GM19238 (cell line): ENCODE data around the gene MDM4.

Experiments
- DNase-seq: peaks from one replicate; pipeline ENCODE4 v3.0.0; 2011; ENCODE audit warnings: low spot score; ENCODE audit not compliant: insufficient read length

MDM4 gene

DNA sequence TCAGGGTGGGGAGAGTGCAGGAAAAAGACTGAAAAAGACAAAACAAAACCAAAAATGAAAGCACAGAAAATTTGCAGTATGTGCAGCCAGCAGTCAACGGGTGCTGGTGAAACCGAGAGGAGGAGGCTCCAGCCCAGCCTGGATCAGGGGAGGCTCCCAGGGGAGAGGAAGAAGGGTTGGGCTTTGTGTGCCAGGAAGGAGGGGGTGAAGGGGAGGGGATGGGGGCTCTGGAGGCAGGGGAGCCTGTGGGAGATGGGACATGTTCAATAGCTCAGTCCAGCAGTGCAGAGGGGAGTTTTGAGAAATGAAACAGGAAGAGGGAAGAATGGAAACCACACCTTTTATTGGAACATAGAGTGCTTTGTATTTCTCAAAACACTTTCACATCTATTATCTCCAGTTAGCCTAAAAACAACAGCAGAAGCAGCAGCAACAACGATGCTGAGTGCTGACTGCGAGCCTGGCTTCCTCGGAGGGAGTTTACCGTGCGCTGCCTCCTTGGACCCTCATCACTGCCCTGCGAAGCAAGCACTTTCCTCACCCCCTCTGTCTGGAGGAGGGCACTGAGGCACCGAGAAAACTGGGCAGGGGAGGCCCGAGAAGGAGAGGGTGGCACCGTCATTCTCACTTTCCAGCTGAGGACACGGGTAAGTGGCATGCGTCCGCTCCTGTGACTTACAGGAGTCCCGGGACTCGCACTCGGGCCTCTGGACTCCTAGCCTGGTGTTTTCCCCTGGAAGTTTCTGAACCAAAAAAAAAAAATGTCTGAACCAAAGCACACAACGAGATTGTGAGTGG, 62.9 kb downstream of the MDM4 start:
- DNase-seq, result peak; percentile 83

DNA sequence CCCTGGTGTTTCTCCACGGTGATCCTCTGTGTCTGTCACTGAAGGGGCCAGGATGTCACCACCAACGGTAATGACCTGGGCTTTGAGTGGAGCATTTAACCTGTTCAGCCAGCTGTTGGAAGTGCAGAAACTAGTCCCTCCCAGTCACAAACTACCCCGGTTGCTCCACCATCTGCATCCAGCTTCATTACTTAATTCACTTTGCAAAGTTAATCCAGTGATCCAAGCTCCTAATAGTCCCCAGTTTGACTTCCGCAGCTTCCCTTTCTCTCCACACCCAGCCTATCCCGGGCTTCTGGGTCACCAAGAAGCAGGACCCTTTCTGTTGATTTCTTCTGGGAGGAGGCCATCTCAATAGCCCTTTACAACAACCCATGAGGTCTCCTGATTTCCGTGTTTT, 63.5 kb downstream of the MDM4 start:
- DNase-seq, result no peak

DNA sequence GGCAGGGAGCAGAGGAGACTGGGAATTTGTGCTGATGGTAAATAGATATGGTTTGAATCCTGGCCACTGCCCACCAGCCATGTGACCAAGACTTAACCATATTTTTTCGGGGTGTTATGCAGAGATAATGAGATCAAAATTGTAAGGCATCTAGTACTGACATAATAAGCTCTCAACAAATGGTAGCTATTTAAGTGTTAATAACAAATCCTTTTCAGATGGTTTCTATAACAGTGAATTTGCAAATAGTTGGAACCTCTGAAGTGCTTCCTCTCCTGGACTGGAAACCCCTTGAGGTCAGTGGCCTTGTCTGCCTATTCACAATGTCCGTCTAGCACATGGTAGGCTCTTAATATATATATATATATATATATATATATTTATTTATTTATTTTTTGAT, 64.7 kb downstream of the MDM4 start:
- DNase-seq, result no peak

DNA sequence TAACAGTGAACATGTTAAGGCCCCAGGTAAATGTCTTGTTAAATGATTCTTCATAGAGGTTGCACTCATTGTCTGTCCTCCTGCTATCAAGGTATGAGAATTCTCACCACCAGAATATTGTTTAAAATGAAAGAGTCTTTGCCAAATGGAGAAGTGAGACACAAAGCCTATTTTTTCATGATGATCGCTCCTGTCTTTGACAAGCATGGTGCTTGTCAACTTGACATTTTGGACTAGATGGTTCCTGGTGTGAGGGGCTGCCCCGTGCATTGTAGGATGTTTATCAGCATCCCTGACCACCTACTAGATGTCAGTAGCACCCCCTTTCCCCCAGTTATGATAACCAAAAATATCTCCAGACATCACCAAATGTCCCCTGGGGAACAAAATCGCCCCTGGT, 65.6 kb downstream of the MDM4 start:
- DNase-seq, result no peak

DNA sequence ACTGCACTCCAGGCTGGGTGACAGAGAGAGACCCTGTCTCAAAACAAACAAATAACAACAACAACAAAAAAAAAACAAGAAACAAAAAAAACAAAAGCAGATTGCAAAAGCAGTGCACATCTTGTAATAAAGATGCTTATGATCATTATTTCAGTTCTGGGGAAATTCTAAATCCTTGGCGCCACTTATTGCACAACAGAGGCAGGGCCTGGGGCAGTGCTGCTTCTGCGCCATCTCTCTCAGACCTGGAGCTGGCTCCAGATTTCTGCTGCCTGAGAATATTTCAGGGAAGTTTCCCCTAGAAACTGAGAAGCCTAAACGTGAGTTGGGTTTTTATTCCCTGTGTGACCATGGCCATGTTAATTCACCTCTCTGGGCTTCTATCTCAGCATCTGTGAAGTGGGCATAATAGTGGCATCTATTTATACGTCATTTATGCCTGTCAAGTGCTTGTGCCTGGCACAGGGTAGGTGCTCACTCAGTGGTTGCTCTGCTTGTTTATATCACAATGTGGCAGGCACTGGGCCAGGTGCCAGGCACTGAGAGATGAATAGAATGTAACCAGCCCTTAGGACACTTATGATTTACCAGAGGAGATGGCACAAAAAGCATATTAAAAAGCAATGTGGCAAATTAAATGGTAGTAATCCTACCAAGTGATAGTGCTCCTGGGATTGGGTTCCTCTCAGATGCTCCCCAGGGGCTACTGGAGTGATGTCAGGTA, 67.9 kb downstream of the MDM4 start:
- no peak for DNase-seq

DNA sequence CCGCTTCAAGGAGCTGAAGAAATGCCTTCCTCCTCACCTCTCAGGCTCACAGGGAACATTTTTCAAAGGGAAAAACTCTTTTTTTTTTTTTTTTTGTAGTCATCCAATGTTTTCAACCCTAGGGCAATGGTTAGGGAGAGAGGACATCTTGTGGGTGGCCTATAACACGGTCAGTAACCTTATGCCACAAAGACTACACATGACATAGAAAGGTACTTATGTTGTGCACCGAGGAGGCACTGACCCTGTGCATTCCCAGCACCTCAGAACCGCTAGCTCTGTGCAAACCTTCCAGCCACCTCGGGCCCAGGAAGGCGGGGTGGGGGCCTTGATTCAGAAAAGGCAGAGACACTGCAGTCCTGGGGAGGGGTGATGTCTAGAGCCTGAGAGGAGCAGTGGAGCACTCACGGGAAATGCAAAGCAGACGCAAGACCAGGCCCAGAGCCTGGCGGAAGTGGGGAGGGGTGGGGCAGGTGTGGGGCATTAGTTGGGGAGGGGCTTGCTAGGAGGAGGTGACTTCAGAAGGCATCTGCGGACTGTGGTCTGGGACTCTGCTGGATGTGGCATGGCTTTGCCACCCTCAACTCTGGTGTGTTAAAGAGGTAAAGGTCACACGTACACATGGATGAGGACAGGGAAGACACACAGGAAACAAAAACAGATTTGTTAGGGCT, 68.6 kb downstream of the MDM4 start:
- no peak for DNase-seq

DNA sequence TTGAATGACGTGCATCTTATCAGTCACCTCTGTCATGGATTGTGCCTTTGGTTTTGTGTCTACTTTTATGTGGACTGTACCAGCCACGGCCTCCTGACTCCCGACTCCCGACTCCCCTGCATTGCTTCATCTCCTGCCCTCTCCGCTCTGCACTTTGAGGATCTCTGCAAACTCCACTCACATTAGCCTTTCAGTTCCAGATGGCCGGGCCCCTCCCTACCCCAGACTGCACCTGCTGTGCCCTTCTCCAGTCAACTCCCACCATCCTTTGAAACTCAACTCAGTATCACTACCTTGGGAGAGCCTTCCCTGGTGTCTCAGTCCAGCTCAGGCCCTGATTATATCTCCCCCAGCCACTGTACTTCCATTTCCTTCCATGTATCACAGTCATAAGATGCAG, 71.4 kb downstream of the MDM4 start:
- DNase-seq, result no peak

DNA sequence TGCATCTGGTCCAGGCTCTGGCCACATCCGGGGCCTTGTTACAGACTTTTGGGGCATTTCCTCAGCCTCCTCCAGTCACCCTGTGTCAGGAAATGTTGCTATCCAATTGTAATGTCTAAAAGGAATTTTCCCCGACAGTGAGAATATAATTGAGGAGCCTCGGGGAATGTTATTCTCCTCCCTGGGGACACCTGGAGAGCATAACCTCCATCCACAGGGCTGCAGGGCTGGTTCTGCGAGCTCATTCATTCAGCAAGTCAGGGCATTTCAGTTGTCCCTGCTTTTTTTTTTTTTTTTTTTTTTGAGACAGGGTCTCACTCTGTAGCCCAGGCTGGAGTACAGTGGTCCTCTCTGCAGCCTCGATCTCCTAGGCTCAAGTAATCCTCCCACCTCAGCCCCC, 72.6 kb downstream of the MDM4 start:
- DNase-seq, result no peak

DNA sequence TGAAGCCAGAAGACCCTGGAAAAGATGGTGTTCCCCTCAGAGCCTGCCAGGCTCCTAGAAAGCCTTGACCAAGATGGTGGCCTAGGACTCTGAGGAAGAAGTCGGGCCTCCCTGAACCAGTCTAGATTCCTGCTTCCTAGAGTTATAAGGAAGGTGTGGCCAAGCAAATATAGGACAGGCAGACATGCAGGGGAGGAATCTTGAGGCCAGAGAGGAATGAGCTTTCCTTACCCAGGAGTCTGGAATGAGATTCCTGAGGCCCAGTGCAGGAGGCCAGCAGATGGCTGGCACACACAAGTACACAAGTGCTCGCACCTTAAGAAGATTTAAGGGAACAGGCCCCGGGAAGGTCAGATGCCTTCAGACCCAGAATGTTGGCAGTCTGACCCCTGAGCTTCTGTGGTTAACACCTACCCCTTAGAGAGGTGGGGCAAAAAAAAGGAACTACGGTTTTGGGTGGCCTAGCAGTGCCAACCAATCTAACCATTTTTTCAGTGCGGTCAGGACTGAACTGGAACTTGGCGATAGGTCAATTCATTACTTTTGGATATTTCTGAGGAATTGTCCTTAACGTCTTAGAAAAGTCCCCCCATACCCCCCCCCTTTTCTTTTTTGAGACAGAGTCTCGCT, 73.3 kb downstream of the MDM4 start:
- no peak for DNase-seq

DNA sequence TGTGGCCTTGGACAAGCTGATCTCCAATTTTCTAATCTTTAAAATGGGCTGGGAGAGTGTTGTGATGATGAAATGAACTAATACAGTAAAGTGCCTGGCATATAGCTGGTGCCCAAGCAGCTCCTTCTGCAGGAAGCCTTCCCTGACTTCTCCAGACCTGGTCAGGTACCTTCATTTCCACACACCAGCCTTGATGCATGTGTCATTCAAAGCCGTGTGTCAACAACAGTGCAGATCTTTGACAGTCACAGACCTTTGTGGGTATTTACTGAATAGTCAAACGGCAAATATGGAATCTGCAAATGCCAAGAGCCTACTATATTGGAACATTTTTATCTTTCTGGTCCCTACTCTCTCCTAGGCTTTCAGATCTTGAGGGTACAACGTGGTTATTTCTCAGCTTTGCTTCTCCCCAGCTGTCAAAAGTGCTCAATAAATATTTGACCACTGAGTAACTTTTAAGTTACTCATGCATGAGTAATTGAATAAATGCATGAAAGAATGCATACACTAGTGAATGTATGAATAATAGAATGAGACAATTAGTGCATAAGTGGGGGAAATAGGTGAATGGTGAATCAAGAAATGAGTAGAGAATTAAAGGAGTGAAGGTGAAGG, 75.4 kb downstream of the MDM4 start:
- no peak for DNase-seq

DNA sequence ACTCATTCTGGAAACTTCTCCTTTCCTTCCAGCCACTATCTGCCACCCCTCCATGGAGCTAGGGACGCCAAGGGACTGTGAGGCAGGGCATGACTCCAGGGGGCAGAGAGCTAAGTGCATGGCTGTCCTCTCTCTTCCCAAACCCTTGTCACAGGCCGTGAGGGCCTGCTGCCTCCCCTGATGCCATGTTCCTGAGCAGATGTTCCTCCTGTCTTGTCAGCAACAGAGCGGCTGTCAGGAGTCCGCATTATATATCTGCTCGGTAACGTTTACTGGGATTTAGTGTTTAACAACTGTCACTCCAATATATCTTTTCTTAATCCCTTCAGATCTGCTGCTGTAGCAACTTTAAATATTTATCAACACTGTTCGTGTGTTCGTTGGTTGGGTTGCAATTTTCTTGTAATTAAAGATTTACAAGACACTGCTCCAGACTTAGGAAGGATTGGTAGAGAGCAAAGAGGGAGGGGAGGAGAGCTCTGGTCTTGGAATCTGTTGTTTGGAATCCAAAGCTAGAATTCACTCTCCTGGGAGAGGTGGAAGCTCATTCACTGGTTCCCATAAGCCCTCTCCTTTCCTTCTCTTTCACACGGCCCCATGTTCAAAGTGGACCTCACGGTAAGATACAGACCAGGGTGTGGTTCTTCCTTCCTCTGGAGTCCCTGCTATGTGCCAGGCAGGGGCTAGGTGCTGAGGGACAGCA, 76.2 kb downstream of the MDM4 start:
- DNase-seq, result no peak

DNA sequence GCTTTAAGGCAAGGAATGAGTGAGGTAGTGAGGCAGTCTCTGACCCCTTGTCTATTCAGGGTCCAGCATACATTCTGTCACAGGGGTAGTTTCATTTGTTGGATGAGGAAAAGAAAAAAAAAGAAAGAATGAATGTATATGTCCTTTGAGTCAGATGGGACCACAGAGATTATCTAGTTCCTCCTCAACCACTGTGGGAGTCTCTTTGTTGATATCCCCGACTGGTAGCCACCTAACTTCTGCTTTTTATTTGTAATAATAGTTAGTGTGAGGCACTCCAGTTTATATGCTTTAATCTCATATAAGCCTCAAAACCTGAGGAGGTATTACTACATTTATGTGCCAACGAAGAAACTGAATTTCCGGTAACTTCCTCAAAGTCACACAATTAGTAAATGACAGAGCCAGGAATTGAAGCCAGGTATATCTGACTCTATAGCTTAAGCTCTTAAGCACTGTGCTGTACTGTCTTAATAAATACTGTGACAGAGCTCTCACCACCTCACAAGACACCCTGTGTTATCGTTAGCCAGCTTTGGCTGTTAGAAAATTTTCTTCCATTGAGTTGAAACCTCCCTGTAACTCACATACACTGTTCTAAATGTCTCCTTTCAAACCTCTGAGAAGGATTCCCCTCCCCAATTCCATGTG, 82.2 kb downstream of the MDM4 start:
- DNase-seq, result no peak

DNA sequence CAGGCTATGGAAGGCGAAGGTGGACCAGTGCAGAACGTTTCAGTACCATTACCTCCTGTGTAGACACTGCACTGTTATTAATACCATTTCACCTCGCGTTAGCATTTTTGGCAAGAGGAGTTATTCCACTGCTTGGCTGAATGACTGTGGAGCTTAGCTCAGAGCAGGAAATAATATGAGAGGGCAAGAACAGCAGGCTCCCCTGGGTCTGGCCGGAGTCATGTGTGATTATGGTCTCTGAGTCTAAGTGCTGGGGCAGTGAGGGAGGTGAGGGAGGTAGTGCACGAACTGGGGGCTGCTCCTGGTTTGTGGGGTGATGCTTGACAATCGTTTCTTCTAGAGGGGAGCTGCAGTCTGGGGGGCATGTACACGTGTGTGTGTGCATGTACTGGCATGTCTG, 82.9 kb downstream of the MDM4 start:
- DNase-seq, result no peak

DNA sequence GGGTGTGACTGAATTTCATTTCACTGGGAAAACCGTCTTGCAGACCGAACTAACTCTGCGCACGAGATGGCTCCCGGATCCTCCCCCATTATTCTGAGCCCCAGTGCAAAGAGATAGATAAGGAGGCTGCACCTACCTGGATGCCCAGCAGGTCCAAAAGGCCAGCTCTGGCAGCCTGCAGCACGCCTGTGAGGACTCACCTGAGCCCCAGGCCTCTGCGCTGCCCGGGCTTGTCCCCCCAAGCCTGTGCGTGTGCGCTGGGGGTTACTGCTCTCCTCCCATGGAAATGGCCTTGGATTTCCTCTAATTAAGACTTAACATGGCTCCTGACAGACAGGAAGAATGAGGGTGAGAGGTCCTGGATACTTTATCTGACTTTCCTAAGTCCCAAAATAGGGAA, 83.4 kb downstream of the MDM4 start:
- DNase-seq, result no peak

DNA sequence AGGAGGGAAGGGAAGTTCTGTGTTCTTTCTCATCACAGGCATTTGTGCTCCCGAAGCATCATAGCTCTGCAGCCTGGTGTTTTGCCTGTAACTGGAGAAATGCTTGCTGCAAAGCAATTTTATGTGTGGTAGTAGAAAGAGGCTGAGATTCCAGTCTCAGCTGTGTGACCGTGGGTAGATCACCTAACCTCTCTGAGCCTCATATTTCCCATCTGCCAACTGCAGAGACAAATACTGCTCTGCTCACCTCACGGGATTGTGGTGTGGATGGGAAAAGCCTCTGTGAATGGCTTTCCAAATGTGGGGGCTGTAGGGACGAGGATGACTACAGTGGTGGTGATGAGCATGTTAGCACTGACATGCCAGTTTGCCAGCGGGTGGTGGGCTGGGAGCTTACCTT, 84.0 kb downstream of the MDM4 start:
- DNase-seq, result no peak

DNA sequence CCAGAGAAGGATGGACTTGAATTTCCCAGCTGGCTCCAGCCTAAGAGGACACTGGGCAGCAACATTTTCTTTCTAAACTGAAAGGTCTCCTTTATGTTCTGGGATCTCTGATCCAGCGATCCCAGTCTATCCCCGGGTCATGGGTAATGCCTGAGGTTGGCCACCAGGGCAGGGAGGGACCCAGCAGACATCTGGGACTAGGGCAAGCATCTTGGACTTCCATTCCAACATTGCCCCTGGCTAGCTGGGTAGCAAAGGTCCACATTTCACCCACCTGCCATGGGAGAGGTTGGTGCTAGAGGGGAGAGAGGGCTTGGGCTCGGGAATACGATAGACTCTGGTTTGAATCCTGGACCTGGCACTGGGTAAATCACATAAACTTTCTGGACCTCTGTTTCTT, 84.8 kb downstream of the MDM4 start:
- no peak for DNase-seq

DNA sequence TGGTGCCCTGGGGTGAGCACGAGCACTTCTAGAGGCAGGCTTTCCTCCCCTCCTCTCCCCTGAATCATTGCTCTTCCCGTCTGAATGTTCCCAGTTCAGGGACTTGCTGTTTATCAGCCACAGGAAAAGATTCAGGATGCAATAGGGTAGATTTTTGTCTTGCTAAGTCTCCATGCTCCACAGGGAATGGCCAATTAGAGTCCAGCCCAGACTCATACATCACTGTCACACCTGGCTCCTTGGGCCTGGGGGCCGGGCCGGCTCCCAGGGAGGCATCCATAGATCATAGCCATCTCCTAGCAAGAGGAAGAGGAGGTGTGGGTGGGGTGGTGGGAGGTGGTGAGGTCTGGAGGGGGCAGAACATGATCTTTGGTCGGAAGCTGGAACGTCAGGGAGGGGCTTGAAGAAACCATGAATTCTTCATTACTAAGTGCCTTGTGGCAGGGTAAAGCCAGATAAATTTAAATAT, 85.9 kb downstream of the MDM4 start:
- no peak for DNase-seq

DNA sequence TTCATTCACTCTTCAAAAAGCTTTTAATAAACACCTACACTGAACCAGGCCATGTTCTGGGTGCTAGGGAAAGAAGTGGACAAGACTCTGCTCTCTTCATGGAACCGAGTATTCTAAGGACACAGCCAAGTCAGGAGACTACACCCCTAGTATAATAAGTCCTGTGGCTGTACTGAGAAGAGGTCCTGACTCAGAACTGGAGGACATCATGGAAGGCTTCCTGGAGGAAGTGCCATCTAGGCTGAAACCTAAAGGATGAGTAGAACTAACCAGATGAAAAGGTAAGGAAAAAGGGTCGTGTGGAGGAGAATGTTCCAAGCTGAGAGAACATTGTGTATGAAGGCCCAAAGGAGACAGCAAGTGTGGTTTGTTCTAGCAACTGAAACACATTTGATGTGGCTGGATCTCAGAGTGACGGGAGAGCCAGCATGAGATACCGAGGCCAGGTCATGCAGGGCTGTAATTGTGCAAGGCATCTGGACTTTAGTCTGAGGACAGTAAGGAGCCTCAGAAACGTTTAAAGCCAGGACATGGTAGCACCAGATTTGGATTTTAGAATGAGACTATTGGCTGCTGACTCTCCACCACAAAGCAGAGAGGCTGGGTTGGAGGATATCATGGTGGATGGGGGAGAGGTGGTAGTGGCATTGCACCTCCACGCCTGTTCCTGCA, 86.8 kb downstream of the MDM4 start:
- DNase-seq, result no peak

DNA sequence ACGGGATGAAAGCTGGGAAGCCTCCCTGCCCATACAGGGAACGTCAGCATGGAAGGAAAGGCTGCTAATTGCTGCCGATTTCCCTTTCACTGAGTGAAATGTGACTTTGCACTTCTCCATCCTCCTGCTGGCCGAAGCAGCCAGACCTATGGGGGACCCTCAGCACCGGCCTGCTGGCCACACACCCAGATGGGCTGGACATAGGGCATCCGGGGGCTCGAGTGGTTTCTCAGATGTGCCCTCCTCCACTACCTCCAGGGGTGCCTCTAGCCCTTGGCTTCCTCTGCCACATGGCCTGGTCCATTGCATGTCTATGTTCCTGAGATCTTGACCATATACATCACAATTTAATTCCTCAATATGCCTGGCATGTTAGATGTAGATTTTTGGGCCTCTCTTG, 89.6 kb downstream of the MDM4 start:
- no peak for DNase-seq
